Measurements from ENCODE around the gene SLC52A1.

Gene SLC52A1

DNA sequence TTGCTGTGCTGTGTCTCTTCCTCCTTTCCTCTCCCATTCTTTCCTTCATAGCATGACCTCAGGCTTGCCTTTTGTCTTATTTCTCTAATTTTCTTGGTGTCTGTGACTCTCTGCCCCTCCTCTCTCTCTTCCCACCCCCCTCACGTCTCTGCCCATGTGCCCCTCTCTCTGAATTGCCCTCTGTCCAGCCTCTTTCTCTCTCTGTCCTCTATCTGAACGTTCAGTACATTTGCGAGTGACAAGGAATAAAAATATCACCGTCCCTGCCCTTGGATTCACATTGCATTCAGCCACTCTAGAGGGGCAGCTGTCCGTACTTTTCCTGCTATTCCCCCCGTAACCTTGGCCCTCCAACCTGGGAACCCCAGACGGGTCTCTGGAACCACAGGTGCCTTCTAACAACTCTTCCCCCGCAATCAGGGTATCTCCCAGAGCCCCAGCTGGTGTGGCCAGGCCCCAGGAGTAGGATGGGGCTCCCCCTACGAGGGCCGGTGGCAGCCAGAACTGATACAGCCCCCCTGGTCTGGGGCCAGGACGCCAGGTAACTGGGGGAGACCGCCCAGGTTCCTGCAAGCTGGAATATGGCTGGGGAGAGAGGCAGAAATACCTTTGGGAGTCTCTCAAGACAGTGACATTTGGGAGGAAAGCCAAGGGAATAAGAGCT is 35.7 kb downstream of the SLC52A1 start:
- TF ChIP-seq, protein P1, sequence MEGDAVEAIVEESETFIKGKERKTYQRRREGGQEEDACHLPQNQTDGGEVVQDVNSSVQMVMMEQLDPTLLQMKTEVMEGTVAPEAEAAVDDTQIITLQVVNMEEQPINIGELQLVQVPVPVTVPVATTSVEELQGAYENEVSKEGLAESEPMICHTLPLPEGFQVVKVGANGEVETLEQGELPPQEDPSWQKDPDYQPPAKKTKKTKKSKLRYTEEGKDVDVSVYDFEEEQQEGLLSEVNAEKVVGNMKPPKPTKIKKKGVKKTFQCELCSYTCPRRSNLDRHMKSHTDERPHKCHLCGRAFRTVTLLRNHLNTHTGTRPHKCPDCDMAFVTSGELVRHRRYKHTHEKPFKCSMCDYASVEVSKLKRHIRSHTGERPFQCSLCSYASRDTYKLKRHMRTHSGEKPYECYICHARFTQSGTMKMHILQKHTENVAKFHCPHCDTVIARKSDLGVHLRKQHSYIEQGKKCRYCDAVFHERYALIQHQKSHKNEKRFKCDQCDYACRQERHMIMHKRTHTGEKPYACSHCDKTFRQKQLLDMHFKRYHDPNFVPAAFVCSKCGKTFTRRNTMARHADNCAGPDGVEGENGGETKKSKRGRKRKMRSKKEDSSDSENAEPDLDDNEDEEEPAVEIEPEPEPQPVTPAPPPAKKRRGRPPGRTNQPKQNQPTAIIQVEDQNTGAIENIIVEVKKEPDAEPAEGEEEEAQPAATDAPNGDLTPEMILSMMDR (IDR thresholded peaks at IDR 0.05): no peak
- no peak for TF ChIP-seq ZFX (IDR thresholded peaks at IDR 0.05; ENCODE audit: borderline replicate concordance)
- H3K27ac ChIP-seq: peak overlapping the region; percentile 79

DNA sequence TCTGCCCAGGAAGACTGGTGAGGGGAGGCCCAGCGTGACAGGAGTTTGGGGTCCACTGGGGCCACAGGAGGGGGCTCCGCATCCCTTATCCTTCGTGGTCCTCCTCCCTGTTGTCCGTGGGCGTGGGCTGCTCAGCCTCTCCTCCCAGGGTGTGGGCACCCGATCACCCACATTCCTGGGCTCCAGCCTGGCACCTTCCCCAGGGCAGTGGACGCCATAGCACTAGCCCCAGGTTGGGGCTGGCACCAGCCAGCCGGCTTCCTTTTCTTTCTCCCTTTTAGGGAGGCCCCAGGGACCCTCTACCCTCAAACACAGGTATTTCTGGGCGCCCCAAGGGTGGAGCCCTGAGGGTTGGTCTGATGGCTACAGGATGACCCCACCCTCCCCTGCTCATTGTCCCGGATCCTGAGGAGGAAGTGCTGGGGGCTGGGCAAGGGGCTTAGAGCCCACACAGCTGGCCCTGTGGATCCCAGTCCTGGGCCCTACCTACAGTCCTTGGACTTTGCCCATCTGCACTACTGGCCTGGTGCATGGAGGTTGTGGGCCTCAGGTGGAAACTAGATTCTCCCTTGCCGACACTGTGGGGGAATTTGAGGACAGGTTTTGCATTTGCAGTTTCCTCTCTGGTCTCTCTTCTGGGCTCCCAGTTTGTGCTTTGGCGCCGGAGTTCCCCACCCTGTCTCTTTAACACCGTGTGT is 36.3 kb downstream of the SLC52A1 start:
- TF ChIP-seq, protein P1 (IDR thresholded peaks at IDR 0.05): no peak
- no peak for TF ChIP-seq ZFX (IDR thresholded peaks at IDR 0.05; ENCODE audit: borderline replicate concordance)
- peak overlapping the region; percentile 79 for H3K27ac ChIP-seq

DNA sequence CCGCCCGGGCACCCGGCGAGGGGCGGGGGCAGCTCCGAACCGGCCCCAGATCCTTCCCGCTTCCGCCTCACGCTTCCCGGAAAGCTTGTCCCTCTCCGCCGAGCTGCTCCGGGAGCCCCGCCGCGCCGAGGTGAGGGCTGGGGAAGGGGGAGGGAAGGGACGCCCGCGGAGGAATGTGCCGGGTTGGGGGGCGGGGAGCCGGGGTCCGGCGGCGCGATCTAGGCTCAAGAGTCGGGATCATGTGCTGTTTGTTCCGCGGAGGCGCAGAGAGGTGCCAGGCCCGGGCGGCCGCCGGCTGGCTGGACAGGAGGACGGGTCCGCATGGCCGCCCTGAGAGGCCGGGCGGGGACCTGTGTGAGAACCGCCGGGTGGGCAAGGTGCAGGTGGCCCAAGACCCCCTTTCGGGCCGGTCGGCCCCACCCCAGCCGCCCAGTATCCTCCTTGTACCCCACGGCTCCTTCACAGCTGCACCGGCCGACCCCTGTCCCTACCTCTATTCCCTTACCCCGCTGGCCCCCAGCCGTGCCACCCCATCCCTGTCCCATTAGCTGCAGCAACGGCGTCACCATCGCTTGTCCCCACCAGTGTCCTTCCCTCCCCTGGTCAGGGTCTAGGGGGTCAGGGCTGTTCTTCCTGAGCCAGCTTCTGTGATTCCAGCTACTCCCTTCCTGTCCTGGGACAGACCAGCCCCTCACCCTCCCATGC is 37.0 kb downstream of the SLC52A1 start:
- peak overlapping the region; percentile 79 for H3K27ac ChIP-seq

DNA sequence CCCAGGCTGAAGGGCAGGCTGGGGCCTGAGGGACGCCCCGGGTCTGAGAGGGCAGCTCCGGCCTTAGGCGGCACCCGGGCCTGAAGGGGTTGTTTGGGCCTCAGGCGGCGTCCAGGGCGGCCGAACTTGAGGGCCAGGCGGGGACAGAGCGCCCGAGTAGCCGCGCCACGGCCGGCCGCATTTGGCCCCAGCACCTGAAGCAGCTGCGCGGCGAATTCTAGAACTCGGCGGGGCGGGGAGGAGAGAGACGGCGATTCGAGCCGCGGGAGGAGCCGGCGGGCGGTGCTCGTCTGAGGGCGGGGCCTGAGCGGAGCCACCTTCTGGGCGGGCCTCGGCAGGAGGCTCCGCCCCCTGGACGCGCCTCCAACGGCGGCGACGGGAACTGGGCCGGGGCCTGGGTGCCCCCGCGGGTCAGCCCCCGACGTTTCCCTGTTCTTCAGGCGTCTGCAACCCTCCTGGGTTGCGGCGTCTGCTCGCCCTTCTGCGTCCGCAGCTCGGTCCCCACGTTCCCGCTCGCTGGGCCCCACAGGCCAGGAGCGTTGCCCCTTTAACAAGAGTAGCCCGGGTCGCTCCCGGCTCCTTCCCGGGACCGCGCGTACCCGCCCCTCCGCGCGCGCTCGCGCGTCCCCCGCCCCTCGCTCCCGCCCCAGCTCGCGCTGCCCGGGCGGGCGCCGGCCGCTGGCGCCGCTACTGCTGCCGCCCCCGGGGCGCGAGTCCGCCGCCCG is 37.8 kb downstream of the SLC52A1 start, which contains the start of the genes INCA1 and KIF1C:
INCA1 (minus strand) TSS at position 221 of the 725 bp plus-strand sequence. CDS start 3,085 bp downstream, outside the sequence.
KIF1C (plus strand) TSS at position 649 of the 725 bp plus-strand sequence. CDS start 2,297 bp downstream, outside the sequence.
- peak within 1 kb of the TSS; percentile 79 for H3K27ac ChIP-seq
- TF ChIP-seq, protein P1 (IDR thresholded peaks at IDR 0.05): no peak
- TF ChIP-seq ZFX (IDR thresholded peaks at IDR 0.05; ENCODE audit: borderline replicate concordance): no peak

More for the DNA sequence above, 37.0 kb downstream of the SLC52A1 start:
- TF ChIP-seq ZFX (IDR thresholded peaks at IDR 0.05; ENCODE audit: borderline replicate concordance): no peak
- TF ChIP-seq, protein P1 (IDR thresholded peaks at IDR 0.05): no peak

DNA sequence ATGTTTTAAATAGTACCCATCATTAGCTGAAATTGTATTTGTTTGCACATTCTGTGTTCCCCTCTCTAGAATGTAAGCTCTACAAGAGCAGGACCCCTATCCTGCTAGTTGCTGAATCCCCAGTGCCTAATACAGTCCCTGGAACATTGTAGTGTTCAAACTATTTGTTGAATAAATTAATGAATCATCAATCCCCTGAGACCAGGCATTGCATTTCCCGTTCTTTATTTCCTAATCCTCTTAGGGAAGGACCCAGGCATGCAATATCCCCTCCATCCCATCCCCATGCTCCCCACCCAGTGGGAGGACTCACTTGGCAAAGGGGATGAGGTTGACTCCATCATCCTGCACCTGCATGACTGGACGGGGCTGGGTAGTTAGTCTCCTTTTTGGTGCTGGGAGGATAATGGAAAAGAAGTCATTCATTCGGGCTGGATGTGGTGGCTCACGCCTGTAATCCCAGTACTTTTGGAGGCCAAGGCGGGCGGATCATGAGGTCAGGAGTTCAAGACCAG is 41.1 kb downstream of the SLC52A1 start:
- TF ChIP-seq, protein P1 (IDR thresholded peaks at IDR 0.05): no peak
- no peak for TF ChIP-seq ZFX (IDR thresholded peaks at IDR 0.05; ENCODE audit: borderline replicate concordance)
- no peak overlapping the region for H3K27ac ChIP-seq

DNA sequence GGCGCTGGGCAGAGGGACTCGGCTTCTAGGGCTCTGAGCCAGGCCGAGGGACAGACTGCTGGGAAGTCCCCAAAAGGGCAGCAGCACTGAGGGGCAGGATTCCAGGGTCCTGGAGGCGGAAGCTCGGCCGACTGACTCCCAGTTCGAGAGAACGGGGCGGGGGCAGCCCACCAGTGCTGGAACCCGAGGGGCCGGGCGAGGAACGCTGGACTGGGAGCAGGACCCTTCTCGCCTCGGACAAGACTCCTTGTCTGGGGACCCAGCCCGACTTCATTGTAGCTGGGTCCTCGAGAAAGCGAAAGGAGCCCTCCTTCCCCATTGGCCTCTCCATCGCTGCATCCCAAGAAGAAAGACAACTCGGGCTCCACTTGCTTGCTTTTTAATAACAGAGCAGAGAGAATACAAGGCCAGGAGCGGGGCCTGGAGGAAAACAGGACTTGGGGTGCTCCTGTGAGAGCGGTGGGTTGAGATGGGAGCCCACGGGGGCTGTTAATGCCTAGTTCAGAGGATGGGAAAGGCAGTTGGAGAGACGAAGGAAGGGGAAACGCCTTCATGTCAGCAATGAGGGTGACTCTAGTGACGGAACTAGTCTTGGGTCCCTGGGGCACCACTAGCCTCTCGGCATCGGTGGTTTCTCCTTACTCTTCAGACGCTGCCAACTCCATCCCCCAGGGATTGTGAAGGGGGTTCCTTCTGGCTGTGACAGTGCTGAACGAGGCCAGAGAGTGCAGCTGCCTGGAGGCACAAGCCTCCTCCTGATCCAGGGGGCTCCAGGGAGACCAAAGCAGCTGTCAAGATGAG is 47.3 kb downstream of the SLC52A1 start:
- TF ChIP-seq, protein P1 (IDR thresholded peaks at IDR 0.05): no peak
- TF ChIP-seq ZFX (IDR thresholded peaks at IDR 0.05; ENCODE audit: borderline replicate concordance): no peak
- H3K27ac ChIP-seq: peak overlapping the region; percentile 87

Data from 22Rv1 (cell line).